Ovary (tissue), 9 donors: ENCODE results near the gene LETM1. TPM values are rescaled to one million over a fixed set of nuclear protein-coding genes. Genes with fewer than 3 reads are reported as not detected.

Experiments
- DNase-seq, 5 donors: peaks; one replicate each; pipeline ENCODE4 v3.0.0-alpha.2; 2019 to 2020
- H3K27ac ChIP-seq, 2 donors: fragments of 200-600 bp; one replicate each; pipeline versions ENCODE4 v1.5.1 to v1.8.0; 2019 to 2022
- H3K27me3 ChIP-seq: fragments of 200-600 bp; one replicate; pipeline ENCODE4 v1.8.0; 2022
- H3K36me3 ChIP-seq: fragments of 200-600 bp; sonication (generic); one replicate; pipeline ENCODE4 v1.5.1; 2019
- H3K4me1 ChIP-seq: one replicate; pipeline ENCODE4 v1.8.1; 2013; ENCODE audit warnings: mild to moderate bottlenecking, moderate library complexity; ENCODE audit not compliant: insufficient read depth
- H3K4me3 ChIP-seq: fragments of 200-600 bp; sonication (generic); one replicate; pipeline ENCODE4 v1.5.1; 2017
- H3K9me3 ChIP-seq, 2 donors: fragments of 200-600 bp in 1 of 2; sonication (generic) in 1 of 2; one replicate each; pipeline versions ENCODE4 v1.5.1 to v1.8.1; 2013 to 2019; ENCODE audit warnings: mild to moderate bottlenecking in 1 of 2, moderate library complexity in 1 of 2
- EP300 ChIP-seq: sonication (generic); formaldehyde crosslinking; IDR thresholded peaks from one replicate; pipeline ENCODE4 v1.6.1; 2017; ENCODE audit warnings: antibody characterized with exemption
- POLR2A ChIP-seq: fragments of 450-650 bp; IDR thresholded peaks from one replicate; pipeline ENCODE4 v1.6.1; 2017; ENCODE audit warnings: antibody characterized with exemption, mild to moderate bottlenecking, moderate library complexity
- WGBS, 3 donors: extraction: QIAGEN DNeasy Blood & Tissue Kit in 1 of 3; methylation state at CpG; one replicate each; pipeline versions ENCODE4 v1.1.5 to v1.1.7; 2013 to 2017; 5-methylcytosine and 5-hydroxymethylcytosine counted together
- intact Hi-C, 4 donors: fragments of 100-400 bp; cut with DNase I; formaldehyde crosslinking; loops; one replicate each; pipeline versions ENCODE4 v1.11.0 to v1.15.1; 2022 to 2023
- polyA plus RNA-seq, 2 donors: library from polyadenylated mRNA; stranded (reverse); fragments of 200-250 nt in 1 of 2; fragments of 350-450 nt in 1 of 2; fragmentation: Illumina TruSeq in 1 of 2; extraction: RNeasy Lipid Tissue Mini Kit (QIAGEN cat#74804) in 1 of 2; gene quantifications; one replicate each; pipeline ENCODE4 v1.2.3, GENCODE V29; 2013 to 2014
- total RNA-seq, 7 donors: library from RNA; depleted of rRNA in 2 of 7; stranded (reverse); fragments of >200 nt in 2 of 7; fragmentation: NEBNext Ultra II Directional in 3 of 7; extraction: Animal tissue kit (Norgen Biotek cat#: 25700) in 3 of 7; gene quantifications; one replicate each; pipeline versions ENCODE4 v1.1.0 to v1.2.4, GENCODE V29; 2016 to 2023
- TF ChIP-seq, protein P1 (sequence below), 3 donors: fragments of 450-650 bp in 2 of 3; fragments of 200-600 bp in 1 of 3; IDR thresholded peaks; one replicate each; pipeline versions ENCODE4 v1.5.1 to v1.8.0; 2016 to 2022; ENCODE audit warnings: antibody characterized with exemption in 3 of 3, mild to moderate bottlenecking in 1 of 3
- donor health status: DM: no; HTN: no; CAD: no; lungs with moderate emphysema.
- donor health status: DM: no; HTN: no; CAD: no.
- donor health status: Bipolar disorder and iron deficiency.
- donor health status: DM: yes; HTN: yes; CAD: no.
- donor health status: DM: no; HTN: no; CAD: no.
- donor health status: DM: yes; HTN: yes; CAD: no.

LETM1 gene
- total and polyA plus RNA-seq, 9 donors, result 9.3 to 43.6 (median 30.5) TPM

DNA sequence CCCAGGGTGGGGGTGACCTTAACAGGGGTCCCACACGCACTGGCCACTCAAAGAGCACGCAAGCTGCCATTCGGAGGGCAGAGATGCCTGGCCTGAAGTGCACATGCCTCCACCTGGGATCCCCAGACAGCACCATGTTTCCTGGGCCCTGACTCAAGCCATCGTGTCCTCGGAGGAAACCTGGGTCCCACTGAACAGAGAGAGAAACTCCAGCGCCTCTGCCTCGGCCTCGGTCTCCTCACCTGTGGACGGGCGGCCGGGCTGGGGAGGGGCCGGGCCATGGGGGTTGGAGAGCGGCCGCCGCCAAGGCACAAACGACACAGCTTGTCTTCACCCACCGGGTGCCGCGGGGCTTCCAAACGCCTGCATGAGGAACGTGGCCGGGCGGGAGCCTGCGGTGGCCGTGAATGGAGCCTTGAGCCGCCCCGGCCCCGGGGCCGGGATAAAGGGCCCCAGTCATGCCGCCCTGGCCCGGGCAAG is 92.8 kb downstream of the LETM1 start:
- Histone ChIP-seq H3K9me3 (no peaks in the 10 kb centered on the region), H3K36me3 (no peaks in the 10 kb centered on the region), H3K4me1 (peaks cover 2% of the 10 kb centered on the region), H3K27ac (no peak overlapping the region), H3K27me3 (no peaks in the 10 kb centered on the region), H3K4me3 (no peak overlapping the region)
- 18 to 26% (median 23%) methylated on average over 25 to 31 of the region's 31 CpGs for WGBS, 3 donors
- TF ChIP-seq, protein P1, sequence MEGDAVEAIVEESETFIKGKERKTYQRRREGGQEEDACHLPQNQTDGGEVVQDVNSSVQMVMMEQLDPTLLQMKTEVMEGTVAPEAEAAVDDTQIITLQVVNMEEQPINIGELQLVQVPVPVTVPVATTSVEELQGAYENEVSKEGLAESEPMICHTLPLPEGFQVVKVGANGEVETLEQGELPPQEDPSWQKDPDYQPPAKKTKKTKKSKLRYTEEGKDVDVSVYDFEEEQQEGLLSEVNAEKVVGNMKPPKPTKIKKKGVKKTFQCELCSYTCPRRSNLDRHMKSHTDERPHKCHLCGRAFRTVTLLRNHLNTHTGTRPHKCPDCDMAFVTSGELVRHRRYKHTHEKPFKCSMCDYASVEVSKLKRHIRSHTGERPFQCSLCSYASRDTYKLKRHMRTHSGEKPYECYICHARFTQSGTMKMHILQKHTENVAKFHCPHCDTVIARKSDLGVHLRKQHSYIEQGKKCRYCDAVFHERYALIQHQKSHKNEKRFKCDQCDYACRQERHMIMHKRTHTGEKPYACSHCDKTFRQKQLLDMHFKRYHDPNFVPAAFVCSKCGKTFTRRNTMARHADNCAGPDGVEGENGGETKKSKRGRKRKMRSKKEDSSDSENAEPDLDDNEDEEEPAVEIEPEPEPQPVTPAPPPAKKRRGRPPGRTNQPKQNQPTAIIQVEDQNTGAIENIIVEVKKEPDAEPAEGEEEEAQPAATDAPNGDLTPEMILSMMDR (IDR thresholded peaks at IDR 0.05), result no peak
- no peak for TF ChIP-seq EP300
- TF ChIP-seq POLR2A, result no peak
- DNase-seq, result no peak
- intact Hi-C loops, result no loop called here

DNA sequence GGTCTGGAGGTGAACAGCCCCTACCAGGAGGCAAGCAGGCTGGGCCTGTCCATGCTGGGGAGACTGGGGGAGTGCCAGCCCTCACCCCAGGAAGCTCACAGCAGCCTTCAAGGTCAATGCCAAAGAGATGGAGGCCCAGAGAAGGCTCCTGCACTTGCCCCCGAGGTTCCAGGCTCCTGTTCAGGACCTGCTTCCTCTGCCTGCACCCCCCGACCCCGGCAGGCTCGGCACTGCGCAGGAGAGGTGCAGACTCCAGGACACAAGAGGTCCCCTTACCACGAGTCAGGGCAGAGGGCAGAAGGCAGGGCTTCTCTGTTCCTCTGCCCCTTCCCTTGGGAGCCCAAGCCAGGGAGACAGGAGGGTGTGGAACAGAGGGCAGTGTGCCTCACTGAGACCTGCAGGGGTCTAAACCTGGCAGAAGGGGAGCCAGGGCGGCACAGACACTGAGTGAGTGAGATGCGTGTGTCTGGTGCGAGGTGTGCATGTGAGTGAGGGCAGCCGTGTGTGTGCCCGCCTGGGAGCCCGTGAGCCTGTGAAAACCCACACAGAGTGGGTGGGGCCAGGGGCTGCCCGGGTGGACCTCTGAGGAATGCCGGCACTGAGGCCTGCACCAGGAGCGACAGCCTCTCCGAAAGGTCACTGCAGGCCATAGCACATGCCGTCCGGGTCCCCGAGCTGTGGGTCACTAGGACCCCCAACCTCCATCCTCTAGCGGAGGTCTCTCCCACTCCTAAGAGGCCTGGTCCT is 93.5 kb downstream of the LETM1 start:
- intact Hi-C loops, result no loop called here
- Histone ChIP-seq H3K27me3 (no peaks in the 10 kb centered on the region), H3K27ac (no peak overlapping the region), H3K4me1 (peaks cover 2% of the 10 kb centered on the region), H3K4me3 (no peak overlapping the region), H3K36me3 (no peaks in the 10 kb centered on the region), H3K9me3 (no peaks in the 10 kb centered on the region)
- TF ChIP-seq POLR2A (no peak), EP300 (no peak)
- TF ChIP-seq, protein P1 (IDR thresholded peaks at IDR 0.05), result no peak
- WGBS, 3 donors, result 80 to 89% (median 88%) methylated on average over 18 to 20 of the region's 20 CpGs
- DNase-seq, result no peak

Other genes with a start within 250 kb of the LETM1 start
- 1 to 10 TPM; 1.7 to 5.1 (median 2.4) TPM for gene FAM53A, start 171.8 kb downstream of the LETM1 start, total RNA-seq
- gene FAM53A, start 171.8 kb downstream of the LETM1 start, polyA plus RNA-seq, result 1 to 10 TPM in 1 of 2 donors, under 1 TPM in 1; 0.32 to 4.3 TPM
- gene SLBP, start 143.8 kb downstream of the LETM1 start, total RNA-seq, result 10 to 100 TPM; 32.0 to 51.4 (median 36.7) TPM
- gene SLBP, start 143.8 kb downstream of the LETM1 start, polyA plus RNA-seq, result 10 to 100 TPM; 30.9 to 64.8 TPM
- gene TMEM129, start 134.8 kb downstream of the LETM1 start, total RNA-seq, result 10 to 100 TPM; 27.6 to 42.5 (median 40.3) TPM
- 10 to 100 TPM in 1 of 2 donors, 1 to 10 TPM in 1; 5.6 to 43.2 TPM for gene TMEM129, start 134.8 kb downstream of the LETM1 start, polyA plus RNA-seq
- 10 to 100 TPM in 1 of 7 donors, 1 to 10 TPM in 6; 2.1 to 10.4 (median 6.0) TPM for gene TACC3, start 134.6 kb downstream of the LETM1 start, total RNA-seq
- gene TACC3, start 134.6 kb downstream of the LETM1 start, polyA plus RNA-seq, result 1 to 10 TPM; 5.3 to 7.0 TPM
- gene FGFR3, start 62.9 kb downstream of the LETM1 start, total RNA-seq, result 1 to 10 TPM in 3 of 7 donors, under 1 TPM in 4; 0.25 to 9.2 (median 0.72) TPM
- gene FGFR3, start 62.9 kb downstream of the LETM1 start, polyA plus RNA-seq, result under 1 TPM; 0.12 to 0.53 TPM
- 10 to 100 TPM; 18.5 to 41.9 (median 23.4) TPM for gene NSD2, start 15.2 kb upstream of the LETM1 start, total RNA-seq
- gene NSD2, start 15.2 kb upstream of the LETM1 start, polyA plus RNA-seq, result 10 to 100 TPM in 1 of 2 donors, 1 to 10 TPM in 1; 9.1 to 20.1 TPM
- gene NELFA, start 152.8 kb upstream of the LETM1 start, total RNA-seq, result 10 to 100 TPM; 22.7 to 42.8 (median 32.6) TPM
- 10 to 100 TPM; 12.5 to 30.8 TPM for gene NELFA, start 152.8 kb upstream of the LETM1 start, polyA plus RNA-seq
- gene NAT8L, start 203.2 kb upstream of the LETM1 start, total RNA-seq, result 1 to 10 TPM in 4 of 7 donors, under 1 TPM in 3; 0.24 to 4.1 (median 1.3) TPM
- gene NAT8L, start 203.2 kb upstream of the LETM1 start, polyA plus RNA-seq, result 1 to 10 TPM in 1 of 2 donors, under 1 TPM in 1; 0.80 to 1.7 TPM